ENCODE data around the gene GRM7. TPM values are rescaled to one million over a fixed set of nuclear protein-coding genes. Genes with fewer than 3 reads are reported as not detected.

Gene GRM7
- polyA plus RNA-seq, 3 donors: not detected

DNA sequence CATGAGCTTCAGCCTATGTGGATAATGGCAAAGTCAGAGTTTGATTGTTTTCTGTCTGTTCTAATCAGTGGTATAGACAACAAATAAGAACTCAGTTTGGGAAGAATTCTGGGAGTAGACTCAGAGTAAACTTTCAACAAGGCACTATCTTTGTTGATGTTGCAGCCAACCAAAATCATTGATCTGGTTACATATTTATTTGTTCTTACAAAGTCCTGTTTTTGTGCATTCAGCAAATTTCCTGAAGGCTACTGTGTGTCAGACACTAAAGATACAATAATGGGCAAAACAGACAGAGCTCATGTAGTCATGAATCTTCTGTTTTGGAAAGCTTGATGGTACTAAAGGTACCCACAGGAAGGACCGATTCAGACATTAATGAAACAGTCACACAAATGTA is 55.0 kb downstream of the GRM7 start:
- WGBS (ENCODE audit: insufficient coverage): no CpG with 5 or more reads among the region's 1 CpG
- Mint-ChIP-seq H3K36me3 (no peaks in the 10 kb centered on the region), H3K4me1 (no peaks in the 10 kb centered on the region), H3K27me3 (ENCODE audit: low read depth in 3 of 3) (no peaks in the 10 kb centered on the region), H3K4me3 (no peak overlapping the region), H3K9me3 (peaks cover 0 to 8% (median 4%) of the 10 kb centered on the region in 7 donors), H3K27ac (no peak overlapping the region)
- Histone ChIP-seq H2AFZ (ENCODE audit: insufficient read depth, low read depth, low read length, poor library complexity, severe bottlenecking) (no peak overlapping the region), H3K27ac (ENCODE audit: low read depth in 1 of 2, low read length in 2 of 2) (no peak overlapping the region), H4K20me1 (ENCODE audit: insufficient read depth, low read length) (no peaks in the 10 kb centered on the region), H3K36me3 (replicated peaks in 1 of 2; ENCODE audit: control insufficient read depth in 1 of 2, insufficient read depth in 2 of 2, low read length in 2 of 2) (no peaks in the 10 kb centered on the region), H3K79me2 (ENCODE audit: insufficient read depth, low read length) (no peaks in the 10 kb centered on the region), H3K4me2 (replicated peaks; ENCODE audit: extremely low read depth, low read length, poor library complexity, severe bottlenecking) (no peak overlapping the region), H3K9ac (ENCODE audit: insufficient read depth, low read length, poor library complexity, severe bottlenecking) (no peak overlapping the region), H3K27me3 (ENCODE audit: control insufficient read depth in 2 of 2, insufficient read depth in 2 of 2, low read length in 2 of 2) (no peaks in the 10 kb centered on the region), H3K4me1 (ENCODE audit: control insufficient read depth in 1 of 2, insufficient read depth in 2 of 2, low read length in 2 of 2) (no peaks in the 10 kb centered on the region), H3K4me3 (replicated peaks in 1 of 3; ENCODE audit: low read depth in 2 of 3, low read length in 3 of 3) (no peak overlapping the region), H3K9me3 (replicated peaks in 1 of 2; ENCODE audit: control insufficient read depth in 1 of 2, insufficient read depth in 1 of 2, low read length in 2 of 2) (peaks cover 5 to 6% of the 10 kb centered on the region in 2 donors)
- TF ChIP-seq, protein P1, sequence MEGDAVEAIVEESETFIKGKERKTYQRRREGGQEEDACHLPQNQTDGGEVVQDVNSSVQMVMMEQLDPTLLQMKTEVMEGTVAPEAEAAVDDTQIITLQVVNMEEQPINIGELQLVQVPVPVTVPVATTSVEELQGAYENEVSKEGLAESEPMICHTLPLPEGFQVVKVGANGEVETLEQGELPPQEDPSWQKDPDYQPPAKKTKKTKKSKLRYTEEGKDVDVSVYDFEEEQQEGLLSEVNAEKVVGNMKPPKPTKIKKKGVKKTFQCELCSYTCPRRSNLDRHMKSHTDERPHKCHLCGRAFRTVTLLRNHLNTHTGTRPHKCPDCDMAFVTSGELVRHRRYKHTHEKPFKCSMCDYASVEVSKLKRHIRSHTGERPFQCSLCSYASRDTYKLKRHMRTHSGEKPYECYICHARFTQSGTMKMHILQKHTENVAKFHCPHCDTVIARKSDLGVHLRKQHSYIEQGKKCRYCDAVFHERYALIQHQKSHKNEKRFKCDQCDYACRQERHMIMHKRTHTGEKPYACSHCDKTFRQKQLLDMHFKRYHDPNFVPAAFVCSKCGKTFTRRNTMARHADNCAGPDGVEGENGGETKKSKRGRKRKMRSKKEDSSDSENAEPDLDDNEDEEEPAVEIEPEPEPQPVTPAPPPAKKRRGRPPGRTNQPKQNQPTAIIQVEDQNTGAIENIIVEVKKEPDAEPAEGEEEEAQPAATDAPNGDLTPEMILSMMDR (IDR thresholded peaks at IDR 0.05): no peak
- intact Hi-C loops (cut with micrococcal nuclease): no loop called here
- no peak for DNase-seq

DNA sequence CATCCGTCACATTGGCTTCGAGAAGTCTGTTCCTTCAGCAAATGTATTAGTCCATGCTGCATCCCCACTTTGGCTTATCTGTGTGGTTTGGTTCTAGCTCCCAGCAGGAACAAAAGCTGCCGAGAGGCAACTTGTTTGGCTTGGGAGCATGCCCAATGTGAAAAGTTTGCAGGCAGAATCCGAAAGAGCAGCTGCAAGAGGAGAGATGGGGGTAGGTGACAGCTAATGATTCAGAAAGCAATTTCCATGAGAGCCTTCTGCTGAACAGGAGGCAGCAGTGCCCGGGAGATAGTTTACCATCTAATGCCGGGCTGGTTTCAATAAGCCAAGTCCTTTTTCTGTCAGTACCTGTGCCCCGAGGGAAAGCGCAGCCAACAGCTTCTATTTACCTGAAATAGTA is 60.2 kb downstream of the GRM7 start:
- DNase-seq: no peak
- H4K20me1 ChIP-seq (ENCODE audit: insufficient read depth, low read length): no peaks in the 10 kb centered on the region
- H3K9me3 ChIP-seq (replicated peaks in 1 of 2; ENCODE audit: control insufficient read depth in 1 of 2, insufficient read depth in 1 of 2, low read length in 2 of 2): peaks cover 5 to 6% of the 10 kb centered on the region in 2 donors
- no peak overlapping the region for H3K27ac ChIP-seq (ENCODE audit: low read depth in 1 of 2, low read length in 2 of 2)
- Mint-ChIP-seq H3K27ac (no peak overlapping the region), H3K9me3 (peaks cover 0 to 8% (median 3%) of the 10 kb centered on the region in 7 donors), H3K27me3 (ENCODE audit: low read depth in 3 of 3) (peaks cover 0 to 3% (median 0%) of the 10 kb centered on the region in 3 donors), H3K4me1 (no peaks in the 10 kb centered on the region), H3K4me3 (no peak overlapping the region), H3K36me3 (no peaks in the 10 kb centered on the region)
- H3K9ac ChIP-seq (ENCODE audit: insufficient read depth, low read length, poor library complexity, severe bottlenecking): no peak overlapping the region
- H3K36me3 ChIP-seq (replicated peaks in 1 of 2; ENCODE audit: control insufficient read depth in 1 of 2, insufficient read depth in 2 of 2, low read length in 2 of 2): no peaks in the 10 kb centered on the region
- H3K4me2 ChIP-seq (replicated peaks; ENCODE audit: extremely low read depth, low read length, poor library complexity, severe bottlenecking): no peak overlapping the region
- intact Hi-C loops (cut with micrococcal nuclease): no loop called here
- H3K4me1 ChIP-seq (ENCODE audit: control insufficient read depth in 1 of 2, insufficient read depth in 2 of 2, low read length in 2 of 2): no peaks in the 10 kb centered on the region
- WGBS (ENCODE audit: insufficient coverage): 92% methylated on average over 6 of the region's 8 CpGs
- TF ChIP-seq, protein P1 (IDR thresholded peaks at IDR 0.05): no peak
- H2AFZ ChIP-seq (ENCODE audit: insufficient read depth, low read depth, low read length, poor library complexity, severe bottlenecking): no peak overlapping the region
- H3K4me3 ChIP-seq (replicated peaks in 1 of 3; ENCODE audit: low read depth in 2 of 3, low read length in 3 of 3): no peak overlapping the region
- H3K27me3 ChIP-seq (ENCODE audit: control insufficient read depth in 2 of 2, insufficient read depth in 2 of 2, low read length in 2 of 2): no peaks in the 10 kb centered on the region
- H3K79me2 ChIP-seq (ENCODE audit: insufficient read depth, low read length): no peaks in the 10 kb centered on the region

All from CD14-positive monocyte (primary cell).